Stimulated activated CD4-positive, alpha-beta T cell treated with anti-CD3 and anti-CD28 coated beads, Interleukin-12 subunit alpha, Interleukin-12 subunit beta, amount 100 ng/mL, for 4 hours (primary cell): ENCODE results near the gene USP8.
"Not testable (repeated sequence)": the region's sequence is repeated elsewhere in the genome, so short reads cannot be mapped to it uniquely, and the experiment has no call there.

Experiments
- DNase-seq: peaks from one replicate; pipeline ENCODE4 v3.0.0-alpha.2; 2020

Gene USP8

GRCh38 chr15:50452927-50453326 lies 28.7 kb downstream of the USP8 start:
- no peak for DNase-seq

- no peak for DNase-seq
Measured at GRCh38 chr15:50458348-50459112, 34.3 kb downstream of the USP8 start.

GRCh38 chr15:50463423-50464358 lies 39.5 kb downstream of the USP8 start:
- DNase-seq, result no peak

GRCh38 chr15:50471072-50471471 lies 46.9 kb downstream of the USP8 start:
- DNase-seq, result no peak

- DNase-seq, result no peak
Measured at GRCh38 chr15:50476143-50476542, 51.9 kb downstream of the USP8 start.

- no peak for DNase-seq
Measured at GRCh38 chr15:50484781-50485180, 60.6 kb downstream of the USP8 start.

- DNase-seq, result no peak
Measured at GRCh38 chr15:50485389-50485788, 61.2 kb downstream of the USP8 start.

GRCh38 chr15:50487287-50487686 lies 63.1 kb downstream of the USP8 start:
- no peak for DNase-seq

GRCh38 chr15:50493625-50494024 lies 69.4 kb downstream of the USP8 start:
- DNase-seq, result no peak

GRCh38 chr15:50494547-50494946 lies 70.3 kb downstream of the USP8 start:
- not testable (repeated sequence) for DNase-seq

GRCh38 chr15:50496692-50497091 lies 72.5 kb downstream of the USP8 start:
- DNase-seq, result no peak

GRCh38 chr15:50500352-50500751 lies 76.1 kb downstream of the USP8 start:
- no peak for DNase-seq

GRCh38 chr15:50501815-50502214 lies 77.6 kb downstream of the USP8 start:
- DNase-seq, result no peak

- DNase-seq, result no peak
Measured at GRCh38 chr15:50503144-50503543, 78.9 kb downstream of the USP8 start.

GRCh38 chr15:50505656-50506055 lies 81.5 kb downstream of the USP8 start:
- DNase-seq, result not testable (repeated sequence)

GRCh38 chr15:50506121-50506520 lies 81.9 kb downstream of the USP8 start:
- no peak for DNase-seq

- no peak for DNase-seq
Measured at GRCh38 chr15:50513001-50513400, 88.8 kb downstream of the USP8 start.

- no peak for DNase-seq
Measured at GRCh38 chr15:50519740-50520425, 95.7 kb downstream of the USP8 start.

GRCh38 chr15:50523851-50524251 lies 99.6 kb downstream of the USP8 start:
- no peak for DNase-seq

- DNase-seq, result no peak
Measured at GRCh38 chr15:50531163-50531562, 107.0 kb downstream of the USP8 start.

GRCh38 chr15:50531766-50532165 lies 107.6 kb downstream of the USP8 start:
- no peak for DNase-seq

GRCh38 chr15:50542887-50543210 lies 118.6 kb downstream of the USP8 start:
- no peak for DNase-seq

GRCh38 chr15:50543556-50543955 lies 119.4 kb downstream of the USP8 start:
- no peak for DNase-seq

- no peak for DNase-seq
Measured at GRCh38 chr15:50544368-50544767, 120.2 kb downstream of the USP8 start.
